IMR-90 (cell line): ENCODE results near the gene KCTD11. TPM values are rescaled to one million over a fixed set of nuclear protein-coding genes. Genes with fewer than 3 reads are reported as not detected.
A peak's percentile ranks its signal among the peaks of the same experiment; 100 is the strongest.

Experiments
- ATAC-seq: fragments of 200-7000 bp; cut with Tn5 transposase; 2 replicates; pipeline ENCODE4 v1.9.1; 2020; ENCODE audit warnings: low read depth, mild to moderate bottlenecking, moderate library complexity
- BruUV-seq: library from RNA; stranded (reverse); fragments of 400-500 nt; replicated peaks from 2 replicates; lab custom pipeline; 2021; lab: Mats Ljungman, UMichigan
- CTCF ChIA-PET: fragments of 300-600 bp; formaldehyde crosslinking; extraction: SDS; loops from one replicate; lab custom pipeline; 2021; ENCODE audit warnings: antibody characterized with exemption; lab: Yijun Ruan, JAX
- POLR2A ChIA-PET: fragments of 300-600 bp; sonication (Branson Sonifier 250); formaldehyde crosslinking; loops from one replicate; lab custom pipeline; 2022; ENCODE audit warnings: antibody characterized with exemption; ENCODE audit not compliant: unreplicated experiment; lab: Charles Lee
- DNase-seq: peaks from one replicate; pipeline ENCODE4 v3.0.0; 2013
- H2AFZ ChIP-seq: replicated peaks from 2 replicates; pipeline ENCODE3; 2013; ENCODE audit warnings: low read length, mild to moderate bottlenecking; ENCODE audit not compliant: poor library complexity
- H2AK5ac ChIP-seq: 2 replicates; pipeline ENCODE4 v1.6.1; 2013; ENCODE audit warnings: low read depth, low read length, inconsistent platforms
- H2AK9ac ChIP-seq: replicated peaks from 2 replicates; pipeline ENCODE3; 2013; ENCODE audit warnings: mild to moderate bottlenecking, low read depth, low read length, moderate library complexity; ENCODE audit not compliant: poor library complexity
- H2BK120ac ChIP-seq: 2 replicates; pipeline ENCODE4 v1.6.1; 2013; ENCODE audit warnings: low read depth, low read length, inconsistent platforms
- H2BK15ac ChIP-seq: 3 replicates; pipeline ENCODE4 v1.6.1; 2013; ENCODE audit warnings: low read depth, low read length, inconsistent platforms
- H2BK20ac ChIP-seq: 2 replicates; pipeline ENCODE4 v1.6.1; 2013; ENCODE audit warnings: low read depth, mild to moderate bottlenecking, inconsistent platforms, low read length, moderate library complexity
- H2BK5ac ChIP-seq: 2 replicates; pipeline ENCODE4 v1.6.1; 2013; ENCODE audit warnings: mild to moderate bottlenecking, low read depth, low read length, inconsistent platforms; ENCODE audit not compliant: poor library complexity, severe bottlenecking
- H3K14ac ChIP-seq: replicated peaks from 2 replicates; pipeline ENCODE4 v1.6.1; 2013; ENCODE audit warnings: low read depth, low read length, inconsistent platforms
- H3K18ac ChIP-seq: 2 replicates; pipeline ENCODE4 v1.6.1; 2013; ENCODE audit warnings: low read depth, low read length, control low read depth
- H3K23ac ChIP-seq: 2 replicates; pipeline ENCODE4 v1.6.1; 2013; ENCODE audit warnings: low read depth, low read length, inconsistent platforms
- H3K27ac ChIP-seq: 2 replicates; pipeline ENCODE4 v1.5.1; 2013; ENCODE audit warnings: mild to moderate bottlenecking, control low read depth, low read length; ENCODE audit not compliant: insufficient read depth
- H3K27me3 ChIP-seq: 2 replicates; pipeline ENCODE4 v1.6.1; 2013; ENCODE audit warnings: low read length; ENCODE audit not compliant: control insufficient read depth, insufficient read depth
- H3K36me3 ChIP-seq: 2 replicates; pipeline ENCODE4 v1.6.1; 2013; ENCODE audit warnings: low read length, mixed read lengths; ENCODE audit not compliant: control insufficient read depth, insufficient read depth
- H3K4ac ChIP-seq: 2 replicates; pipeline ENCODE4 v1.6.1; 2013; ENCODE audit warnings: low read depth, low read length, inconsistent platforms
- H3K4me1 ChIP-seq: 2 replicates; pipeline ENCODE4 v1.6.1; 2013; ENCODE audit warnings: low read length, mixed read lengths; ENCODE audit not compliant: control insufficient read depth, insufficient read depth
- H3K4me2 ChIP-seq: 2 replicates; pipeline ENCODE4 v1.6.1; 2013; ENCODE audit warnings: low read depth, mild to moderate bottlenecking, control low read depth, low read length, moderate library complexity
- H3K4me3 ChIP-seq: 2 replicates; pipeline ENCODE4 v1.5.1; 2013; ENCODE audit warnings: low read depth, mild to moderate bottlenecking, control low read depth, low read length, moderate library complexity; ENCODE audit not compliant: insufficient read depth
- H3K56ac ChIP-seq: 2 replicates; pipeline ENCODE4 v1.6.1; 2013; ENCODE audit warnings: low read length, inconsistent platforms; ENCODE audit not compliant: insufficient read depth; ENCODE audit errors: extremely low read depth
- H3K79me1 ChIP-seq, 2 experiments: 2 replicates each; pipeline ENCODE4 v1.6.1; 2013; ENCODE audit warnings: low read length in 2 of 2, inconsistent platforms in 1 of 2, low read depth in 1 of 2
- H3K9ac ChIP-seq: 2 replicates; pipeline ENCODE4 v1.6.1; 2013; ENCODE audit warnings: low read depth, low read length, control low read depth
- H3K9me1 ChIP-seq: 2 replicates; pipeline ENCODE4 v1.6.1; 2013; ENCODE audit warnings: low read length, inconsistent platforms; ENCODE audit not compliant: insufficient read depth
- H3K9me3 ChIP-seq: 2 replicates; pipeline ENCODE4 v1.6.1; 2013; ENCODE audit warnings: low read length; ENCODE audit not compliant: control insufficient read depth, insufficient read depth
- H4K20me1 ChIP-seq: 2 replicates; pipeline ENCODE4 v1.6.1; 2013; ENCODE audit warnings: low read length, inconsistent platforms; ENCODE audit not compliant: insufficient read depth
- H4K5ac ChIP-seq: 2 replicates; pipeline ENCODE4 v1.6.1; 2013; ENCODE audit warnings: mild to moderate bottlenecking, low read depth, low read length, control low read depth
- H4K8ac ChIP-seq, 2 experiments: 2 replicates each; pipeline ENCODE4 v1.6.1; 2013; ENCODE audit warnings: low read depth in 2 of 2, low read length in 2 of 2, control low read depth in 1 of 2, inconsistent platforms in 1 of 2
- H4K91ac ChIP-seq: 2 replicates; pipeline ENCODE4 v1.6.1; 2013; ENCODE audit warnings: low read depth, low read length, inconsistent platforms; ENCODE audit not compliant: insufficient read depth
- BHLHE40 ChIP-seq: fragments of 150-350 bp; IDR thresholded peaks from 2 replicates; pipeline ENCODE4 v1.6.1; 2016; ENCODE audit warnings: mild to moderate bottlenecking, low read depth, low read length
- CEBPB ChIP-seq: IDR thresholded peaks from 2 replicates; pipeline ENCODE4 v1.6.1; 2012; ENCODE audit warnings: low read depth, low read length, improper control_type of control experiment
- CHD1 ChIP-seq: IDR thresholded peaks from 2 replicates; pipeline ENCODE4 v1.6.1; 2012; ENCODE audit warnings: low read depth, low read length, improper control_type of control experiment
- FOS ChIP-seq: fragments of 150-350 bp; IDR thresholded peaks from 2 replicates; pipeline ENCODE4 v1.6.1; 2016; ENCODE audit warnings: low read depth, low read length
- MAZ ChIP-seq: IDR thresholded peaks from 2 replicates; pipeline ENCODE4 v1.6.1; 2012; ENCODE audit warnings: low read depth, mild to moderate bottlenecking, low read length, improper control_type of control experiment, moderate library complexity, borderline replicate concordance
- MXI1 ChIP-seq: IDR thresholded peaks from 2 replicates; pipeline ENCODE4 v1.6.1; 2012; ENCODE audit warnings: low read depth, mild to moderate bottlenecking, low read length, moderate library complexity, borderline replicate concordance
- NFE2L2 ChIP-seq: fragments of 150-350 bp; IDR thresholded peaks from 2 replicates; pipeline ENCODE4 v1.6.1; 2016; ENCODE audit warnings: low read depth, mild to moderate bottlenecking, low read length
- POLR2A ChIP-seq: IDR thresholded peaks from 2 replicates; pipeline ENCODE4 v1.6.1; 2012; ENCODE audit warnings: mild to moderate bottlenecking, low read depth, low read length
- RAD21 ChIP-seq: IDR thresholded peaks from 2 replicates; pipeline ENCODE4 v1.6.1; 2012; ENCODE audit warnings: low read length, improper control_type of control experiment
- SMC3 ChIP-seq: fragments of 150-350 bp; IDR thresholded peaks from 2 replicates; pipeline ENCODE4 v1.6.1; 2016; ENCODE audit warnings: low read depth, mild to moderate bottlenecking, antibody characterized with exemption, low read length, moderate library complexity
- WGBS, 2 experiments: methylation state at CpG; one replicate each; pipeline versions ENCODE4 v1.1.5 to v1.1.7; 2013; ENCODE audit warnings: missing lambda C conversion rate in 2 of 2; ENCODE audit not compliant: insufficient read length in 1 of 2; ENCODE audit errors: extremely low coverage in 2 of 2; 5-methylcytosine and 5-hydroxymethylcytosine counted together
- dilution Hi-C: fragments of 300-500 bp; cut with HindIII; formaldehyde crosslinking; loops from one replicate; pipeline ENCODE4 v1.14.3; 2018; ENCODE audit warnings: low sequenced_read_pairs; ENCODE audit not compliant: unreplicated experiment
- in situ Hi-C: fragments of 300-500 bp; cut with MboI; formaldehyde crosslinking; loops from 3 replicates; pipeline ENCODE4 v1.14.3; 2019; ENCODE audit warnings: low sequenced_read_pairs, inconsistent platforms, mixed read lengths
- intact Hi-C: fragments of 100-400 bp; cut with micrococcal nuclease; formaldehyde crosslinking; loops from 2 replicates; pipeline ENCODE4 v1.10.0; 2022
- polyA plus RNA-seq, 3 experiments: library from polyadenylated mRNA; depleted of rRNA; stranded (reverse); fragments of >200 nt; gene quantifications; 2 replicates each; pipeline ENCODE4 v1.2.3, GENCODE V29; 2012; ENCODE audit warnings: low replicate concordance in 1 of 3
- total RNA-seq: library from RNA; depleted of rRNA; stranded (reverse); fragments of >200 nt; gene quantifications from 2 replicates; pipeline ENCODE4 v1.2.3, GENCODE V29; 2012
- TF ChIP-seq, protein P1 (sequence below): fragments of 150-350 bp; IDR thresholded peaks from 2 replicates; pipeline ENCODE4 v1.6.1; 2016; ENCODE audit warnings: low read depth, mild to moderate bottlenecking, low read length, moderate library complexity, borderline replicate concordance
- TF ChIP-seq, protein P2 (sequence below): conservative IDR thresholded peaks from 2 replicates; pipeline ENCODE4 v1.5.1; 2012; ENCODE audit warnings: mild to moderate bottlenecking, low read depth, low read length, improper control_type of control experiment
- TF ChIP-seq, protein P3 (sequence below): fragments of 150-350 bp; IDR thresholded peaks from 2 replicates; pipeline ENCODE4 v1.6.1; 2017; ENCODE audit warnings: mild to moderate bottlenecking, antibody characterized with exemption, low read length, low read depth

The KCTD11 gene
- total and polyA plus RNA-seq, 2 of the 4 experiments (the other 2 are of a cell fraction), result 10.8 to 16.4 TPM

DNA sequence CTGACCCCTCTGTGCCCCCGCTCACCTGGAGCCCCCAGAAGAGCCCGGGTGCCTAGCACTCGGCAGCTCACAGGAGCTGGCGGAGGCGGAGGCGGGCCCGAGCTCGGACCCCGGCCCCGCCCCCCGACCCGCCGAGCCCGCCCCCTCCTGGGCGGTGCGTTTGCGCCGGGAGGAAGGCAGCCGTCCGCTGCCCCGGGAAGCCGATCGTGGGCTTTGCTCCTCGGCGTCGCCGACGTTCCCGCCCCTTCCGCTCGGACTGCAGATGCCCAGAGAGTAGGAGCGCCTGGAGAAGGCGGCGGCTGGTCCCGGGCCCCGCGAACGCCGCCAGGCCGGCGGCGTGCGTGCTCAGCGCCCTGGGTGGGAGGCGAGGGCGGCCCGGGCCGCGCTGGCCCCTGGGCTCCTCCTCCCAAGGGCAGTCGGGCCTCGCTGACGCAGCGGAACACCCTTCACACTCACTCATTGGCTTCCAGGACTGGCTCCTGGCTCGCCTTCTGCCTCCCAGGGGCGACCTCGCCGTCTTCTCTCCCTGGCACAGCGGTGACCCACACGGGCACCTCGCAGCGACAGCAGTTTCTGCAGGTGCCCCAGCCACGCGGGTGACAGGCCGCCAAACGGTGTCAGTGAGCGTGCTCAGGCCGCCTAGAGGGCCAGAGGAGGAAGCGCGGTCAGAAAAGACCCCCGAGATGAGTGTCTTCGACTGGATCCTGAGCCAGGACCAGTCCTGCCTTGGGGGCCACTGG, 42.7 kb downstream of the KCTD11 start, which contains the start of gene PLSCR3 (continued):
- TF ChIP-seq CHD1 (no peak), FOS (no peak), CEBPB (no peak)

DNA sequence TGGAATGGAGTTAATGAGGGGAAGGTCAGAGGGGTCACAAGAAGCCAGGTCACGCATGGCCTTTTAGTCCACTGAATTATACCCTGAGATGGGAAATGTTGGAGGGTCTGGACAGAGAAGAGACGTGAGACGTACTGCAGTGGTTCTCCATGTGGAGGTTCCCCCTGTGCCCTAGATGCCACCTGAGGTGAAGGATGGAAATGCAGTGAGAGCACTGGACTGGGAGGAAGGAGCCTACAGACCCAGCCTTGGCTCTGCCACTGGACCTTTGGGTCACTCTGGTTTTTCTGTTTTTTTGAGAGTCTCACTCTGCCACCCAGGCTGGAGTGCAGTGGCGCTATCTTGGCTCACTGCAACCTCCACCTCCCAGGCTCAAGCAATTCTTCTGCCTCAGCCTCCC, 44.2 kb downstream of the KCTD11 start:
- H3K9me3 ChIP-seq, result no peaks in the 10 kb centered on the region
- in situ Hi-C loops, result no loop called here
- no peak overlapping the region for H2BK5ac ChIP-seq
- no peak overlapping the region for H3K9ac ChIP-seq
- no peak overlapping the region for H2AFZ ChIP-seq
- H3K27me3 ChIP-seq, result no peaks in the 10 kb centered on the region
- peaks cover 12% of the 10 kb centered on the region for H3K36me3 ChIP-seq
- H3K4ac ChIP-seq, result no peak overlapping the region
- peaks cover 8% of the 10 kb centered on the region for H3K4me1 ChIP-seq
- 0 out of 2 replicates have a peak overlapping the region, but pooled peaks have one; percentile 52 for H3K23ac ChIP-seq
- intact Hi-C loops, result no loop called here
- ChIA-PET CTCF (no interaction called here), POLR2A (no interaction called here)
- BruUV-seq, result no TSS peak
- no peak overlapping the region for H2AK9ac ChIP-seq
- peaks cover 14 to 34% of the 10 kb centered on the region in 2 experiments for H3K79me1 ChIP-seq
- H3K4me2 ChIP-seq, result no peak overlapping the region
- dilution Hi-C loops, result no loop called here
- H3K14ac ChIP-seq, result no peak overlapping the region
- 88% methylated on average over 3 of the region's 4 CpGs; no CpG with 5 or more reads in 1 of the 2 experiments for WGBS, 2 experiments
- no peak for ATAC-seq
- no peak overlapping the region for H3K18ac ChIP-seq
- no peak overlapping the region; the same call in 1 of the 2 replicates for H2AK5ac ChIP-seq
- no peak overlapping the region for H4K8ac ChIP-seq
- H2BK20ac ChIP-seq, result no peak overlapping the region
- no peak for DNase-seq
- no peak overlapping the region for H3K56ac ChIP-seq
- H2BK15ac ChIP-seq, result no peak overlapping the region
- peaks cover 7% of the 10 kb centered on the region; the same call in 1 of the 2 replicates for H3K9me1 ChIP-seq
- H3K27ac ChIP-seq, result no peak overlapping the region
- H2BK120ac ChIP-seq, result no peak overlapping the region
- H4K20me1 ChIP-seq, result no peaks in the 10 kb centered on the region
- no peak overlapping the region for H3K4me3 ChIP-seq
- no peak overlapping the region for H4K5ac ChIP-seq
- H4K91ac ChIP-seq, result no peak overlapping the region; the same call in 1 of the 2 replicates
- TF ChIP-seq BHLHE40, result no peak
- TF ChIP-seq, protein P1, sequence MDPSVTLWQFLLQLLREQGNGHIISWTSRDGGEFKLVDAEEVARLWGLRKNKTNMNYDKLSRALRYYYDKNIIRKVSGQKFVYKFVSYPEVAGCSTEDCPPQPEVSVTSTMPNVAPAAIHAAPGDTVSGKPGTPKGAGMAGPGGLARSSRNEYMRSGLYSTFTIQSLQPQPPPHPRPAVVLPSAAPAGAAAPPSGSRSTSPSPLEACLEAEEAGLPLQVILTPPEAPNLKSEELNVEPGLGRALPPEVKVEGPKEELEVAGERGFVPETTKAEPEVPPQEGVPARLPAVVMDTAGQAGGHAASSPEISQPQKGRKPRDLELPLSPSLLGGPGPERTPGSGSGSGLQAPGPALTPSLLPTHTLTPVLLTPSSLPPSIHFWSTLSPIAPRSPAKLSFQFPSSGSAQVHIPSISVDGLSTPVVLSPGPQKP, result no peak
- TF ChIP-seq NFE2L2, result no peak
- no peak for TF ChIP-seq POLR2A
- no peak for TF ChIP-seq MXI1
- TF ChIP-seq, protein P2, sequence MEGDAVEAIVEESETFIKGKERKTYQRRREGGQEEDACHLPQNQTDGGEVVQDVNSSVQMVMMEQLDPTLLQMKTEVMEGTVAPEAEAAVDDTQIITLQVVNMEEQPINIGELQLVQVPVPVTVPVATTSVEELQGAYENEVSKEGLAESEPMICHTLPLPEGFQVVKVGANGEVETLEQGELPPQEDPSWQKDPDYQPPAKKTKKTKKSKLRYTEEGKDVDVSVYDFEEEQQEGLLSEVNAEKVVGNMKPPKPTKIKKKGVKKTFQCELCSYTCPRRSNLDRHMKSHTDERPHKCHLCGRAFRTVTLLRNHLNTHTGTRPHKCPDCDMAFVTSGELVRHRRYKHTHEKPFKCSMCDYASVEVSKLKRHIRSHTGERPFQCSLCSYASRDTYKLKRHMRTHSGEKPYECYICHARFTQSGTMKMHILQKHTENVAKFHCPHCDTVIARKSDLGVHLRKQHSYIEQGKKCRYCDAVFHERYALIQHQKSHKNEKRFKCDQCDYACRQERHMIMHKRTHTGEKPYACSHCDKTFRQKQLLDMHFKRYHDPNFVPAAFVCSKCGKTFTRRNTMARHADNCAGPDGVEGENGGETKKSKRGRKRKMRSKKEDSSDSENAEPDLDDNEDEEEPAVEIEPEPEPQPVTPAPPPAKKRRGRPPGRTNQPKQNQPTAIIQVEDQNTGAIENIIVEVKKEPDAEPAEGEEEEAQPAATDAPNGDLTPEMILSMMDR, result no peak
- TF ChIP-seq, protein P3, sequence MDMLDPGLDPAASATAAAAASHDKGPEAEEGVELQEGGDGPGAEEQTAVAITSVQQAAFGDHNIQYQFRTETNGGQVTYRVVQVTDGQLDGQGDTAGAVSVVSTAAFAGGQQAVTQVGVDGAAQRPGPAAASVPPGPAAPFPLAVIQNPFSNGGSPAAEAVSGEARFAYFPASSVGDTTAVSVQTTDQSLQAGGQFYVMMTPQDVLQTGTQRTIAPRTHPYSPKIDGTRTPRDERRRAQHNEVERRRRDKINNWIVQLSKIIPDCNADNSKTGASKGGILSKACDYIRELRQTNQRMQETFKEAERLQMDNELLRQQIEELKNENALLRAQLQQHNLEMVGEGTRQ, result no peak
- TF ChIP-seq RAD21, result no peak
- TF ChIP-seq MAZ, result no peak
- TF ChIP-seq SMC3, result no peak
- no peak for TF ChIP-seq FOS
